PC-3 (cell line): ENCODE measurements around the gene SLC38A9. TPM values are rescaled to one million over a fixed set of nuclear protein-coding genes. Genes with fewer than 3 reads are reported as not detected.

Source experiments
- ATAC-seq: fragments of 200-7000 bp; cut with Tn5 transposase; 2 replicates; pipeline ENCODE4 v1.9.1; 2020; ENCODE audit warnings: mild to moderate bottlenecking, moderate library complexity
- BruUV-seq: library from RNA; stranded (reverse); fragments of 400-500 nt; replicated peaks from 2 replicates; lab custom pipeline; 2021; lab: Mats Ljungman, UMichigan
- CTCF ChIA-PET: fragments of 300-600 bp; sonication (Branson Sonifier 250); formaldehyde crosslinking; loops from one replicate; lab custom pipeline; 2022; ENCODE audit warnings: antibody characterized with exemption; lab: Charles Lee
- POLR2A ChIA-PET: fragments of 300-600 bp; sonication (Branson Sonifier 250); formaldehyde crosslinking; loops from one replicate; lab custom pipeline; 2022; ENCODE audit warnings: antibody characterized with exemption; ENCODE audit not compliant: unreplicated experiment; lab: Charles Lee
- DNase-seq: peaks from one replicate; pipeline ENCODE4 v3.0.0-alpha.2; 2015
- H2AFZ ChIP-seq: fragments of 300-600 bp; sonication (generic); 2 replicates; pipeline ENCODE4 v1.6.0; 2016; ENCODE audit warnings: antibody characterized with exemption, low read length
- H3F3A ChIP-seq: fragments of 300-600 bp; sonication (generic); one replicate; pipeline ENCODE4 v1.6.0; 2017; ENCODE audit warnings: antibody characterized with exemption, low read length, control low read depth, mild to moderate bottlenecking; ENCODE audit not compliant: unreplicated experiment
- H3K27ac ChIP-seq: fragments of 300-600 bp; sonication (generic); 2 replicates; pipeline ENCODE4 v1.5.1; 2016; ENCODE audit warnings: mild to moderate bottlenecking, low read length
- H3K27me3 ChIP-seq: fragments of 300-600 bp; sonication (generic); 2 replicates; pipeline ENCODE4 v1.6.1; 2016; ENCODE audit warnings: low read length, mixed read lengths
- H3K36me3 ChIP-seq: fragments of 300-600 bp; sonication (generic); 2 replicates; pipeline ENCODE4 v1.6.1; 2016; ENCODE audit warnings: low read depth, mixed run types, low read length, mixed read lengths
- H3K4me1 ChIP-seq: fragments of 300-600 bp; sonication (generic); 2 replicates; pipeline ENCODE4 v1.5.1; 2016; ENCODE audit warnings: low read length; ENCODE audit not compliant: insufficient read depth
- H3K4me2 ChIP-seq: fragments of 300-600 bp; sonication (generic); 2 replicates; pipeline ENCODE4 v1.6.0; 2016; ENCODE audit warnings: low read length
- H3K4me3 ChIP-seq: fragments of 300-600 bp; sonication (generic); 2 replicates; pipeline ENCODE4 v1.5.1; 2016; ENCODE audit warnings: mild to moderate bottlenecking, low read length, mixed read lengths
- H3K79me2 ChIP-seq: fragments of 300-600 bp; sonication (generic); 2 replicates; pipeline ENCODE4 v1.6.1; 2017; ENCODE audit warnings: low read length, mixed read lengths
- H3K9ac ChIP-seq: fragments of 300-600 bp; sonication (generic); 2 replicates; pipeline ENCODE4 v1.6.0; 2016; ENCODE audit warnings: mild to moderate bottlenecking, low read length
- H3K9me2 ChIP-seq: fragments of 300-600 bp; sonication (generic); replicated peaks from 2 replicates; pipeline ENCODE4 v1.6.1; 2016; ENCODE audit warnings: mixed run types, low read length, mixed read lengths
- H3K9me3 ChIP-seq: fragments of 300-600 bp; sonication (generic); 2 replicates; pipeline ENCODE4 v1.6.1; 2016; ENCODE audit warnings: low read length, mixed read lengths
- H4K20me1 ChIP-seq: fragments of 300-600 bp; sonication (generic); 2 replicates; pipeline ENCODE4 v1.6.1; 2016; ENCODE audit warnings: low read length, mixed read lengths
- EZH2 ChIP-seq: fragments of 300-600 bp; sonication (generic); IDR thresholded peaks from one replicate; pipeline ENCODE4 v1.6.1; 2017; ENCODE audit warnings: antibody characterized with exemption, mild to moderate bottlenecking, low read length; ENCODE audit not compliant: unreplicated experiment
- EZH2phosphoT487 ChIP-seq: fragments of 300-600 bp; sonication (generic); IDR thresholded peaks from 2 replicates; pipeline ENCODE4 v1.6.1; 2018; ENCODE audit warnings: mild to moderate bottlenecking, antibody characterized with exemption, low read length, borderline replicate concordance
- intact Hi-C: fragments of 100-400 bp; cut with micrococcal nuclease; formaldehyde crosslinking; loops from 2 replicates; pipeline ENCODE4 v1.9.0; 2023
- total RNA-seq: library from RNA; depleted of rRNA; stranded (reverse); fragments of >200 nt; gene quantifications from 2 replicates; pipeline ENCODE4 v1.2.3, GENCODE V29; 2014
- TF ChIP-seq, protein P1 (sequence below): fragments of 300-600 bp; sonication (generic); conservative IDR thresholded peaks from 2 replicates; pipeline ENCODE4 v1.5.1; 2017; ENCODE audit warnings: antibody characterized with exemption, low read depth, mild to moderate bottlenecking, low read length

SLC38A9 gene
- total RNA-seq, 1 experiment from 2014 or later, result 12.9 TPM

DNA sequence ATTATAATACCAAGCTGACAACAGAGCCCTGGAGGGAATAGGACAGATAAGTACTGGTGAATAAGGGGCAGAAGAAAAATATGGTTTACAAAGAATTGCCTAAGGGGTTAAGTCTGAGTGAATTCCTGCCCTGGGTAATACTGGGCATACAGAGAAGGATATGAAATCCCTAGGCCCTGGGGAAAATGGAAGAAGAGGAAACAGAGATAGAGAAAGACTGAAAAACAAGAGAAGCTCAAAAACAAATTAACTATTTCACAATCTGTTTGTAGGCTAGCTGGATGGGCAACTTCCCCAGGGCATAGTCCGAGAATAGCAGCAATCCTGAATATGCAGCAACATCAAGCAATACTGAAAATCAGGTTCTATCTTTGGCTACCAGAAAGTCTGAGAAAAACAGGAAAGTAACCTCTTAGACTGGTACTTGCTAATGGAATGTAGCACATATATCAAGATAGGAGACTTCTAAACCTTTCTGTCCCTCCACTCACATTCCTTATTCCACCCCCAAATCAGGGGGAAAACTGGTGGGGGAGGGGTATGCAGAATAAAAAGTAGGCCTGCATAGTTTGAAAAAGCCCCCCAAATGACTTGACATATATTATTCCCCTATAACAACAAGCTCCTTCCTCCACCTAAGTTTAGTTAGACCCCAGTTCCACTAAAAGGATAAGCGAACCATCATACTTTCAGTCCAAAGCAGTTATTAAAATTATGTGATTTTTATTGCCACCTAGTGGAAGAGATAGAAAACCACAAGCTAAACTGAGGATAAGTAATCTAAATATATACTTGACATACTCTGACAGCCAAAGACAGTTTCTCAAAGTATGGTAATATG, 20.6 kb downstream of the SLC38A9 start:
- Histone ChIP-seq H2AFZ (no peak overlapping the region), H3K4me2 (no peak overlapping the region), H3K27me3 (no peaks in the 10 kb centered on the region), H4K20me1 (no peaks in the 10 kb centered on the region), H3K4me3 (no peak overlapping the region), H3K79me2 (no peaks in the 10 kb centered on the region), H3K4me1 (no peaks in the 10 kb centered on the region), H3K36me3 (no peaks in the 10 kb centered on the region), H3K9ac (no peak overlapping the region), H3K27ac (no peak overlapping the region), H3K9me2 (no peaks in the 10 kb centered on the region), H3F3A (no peaks in the 10 kb centered on the region), H3K9me3 (no peaks in the 10 kb centered on the region)
- intact Hi-C loops, result loop anchor here (2.0 to 5.0 kb wide), 3 partner anchors 157 to 519 kb away; partner anchors contain the start of genes CDC20B and PLPP1
- peak; percentile 48 for DNase-seq
- TF ChIP-seq, protein P1, sequence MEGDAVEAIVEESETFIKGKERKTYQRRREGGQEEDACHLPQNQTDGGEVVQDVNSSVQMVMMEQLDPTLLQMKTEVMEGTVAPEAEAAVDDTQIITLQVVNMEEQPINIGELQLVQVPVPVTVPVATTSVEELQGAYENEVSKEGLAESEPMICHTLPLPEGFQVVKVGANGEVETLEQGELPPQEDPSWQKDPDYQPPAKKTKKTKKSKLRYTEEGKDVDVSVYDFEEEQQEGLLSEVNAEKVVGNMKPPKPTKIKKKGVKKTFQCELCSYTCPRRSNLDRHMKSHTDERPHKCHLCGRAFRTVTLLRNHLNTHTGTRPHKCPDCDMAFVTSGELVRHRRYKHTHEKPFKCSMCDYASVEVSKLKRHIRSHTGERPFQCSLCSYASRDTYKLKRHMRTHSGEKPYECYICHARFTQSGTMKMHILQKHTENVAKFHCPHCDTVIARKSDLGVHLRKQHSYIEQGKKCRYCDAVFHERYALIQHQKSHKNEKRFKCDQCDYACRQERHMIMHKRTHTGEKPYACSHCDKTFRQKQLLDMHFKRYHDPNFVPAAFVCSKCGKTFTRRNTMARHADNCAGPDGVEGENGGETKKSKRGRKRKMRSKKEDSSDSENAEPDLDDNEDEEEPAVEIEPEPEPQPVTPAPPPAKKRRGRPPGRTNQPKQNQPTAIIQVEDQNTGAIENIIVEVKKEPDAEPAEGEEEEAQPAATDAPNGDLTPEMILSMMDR, result peak; percentile 64
- no peak for TF ChIP-seq EZH2phosphoT487
- BruUV-seq, result no TSS peak
- ChIA-PET CTCF (interaction anchor here (0.6 to 1.0 kb wide), 6 partner anchors 23 to 290 kb away, joined by 3 to 7 read pairs (median 3); no protein-coding TSS in a partner anchor), POLR2A (interaction anchor here (0.5 kb wide), 1 partner anchor 257 kb away, joined by 8 read pairs; no protein-coding TSS in a partner anchor)
- no peak for ATAC-seq

GRCh38 chr5:55682071-55682470, 30.1 kb downstream of the SLC38A9 start:
- no TSS peak for BruUV-seq
- no peak overlapping the region for H3K9ac ChIP-seq
- no peaks in the 10 kb centered on the region for H3F3A ChIP-seq
- H3K79me2 ChIP-seq, result no peaks in the 10 kb centered on the region
- ChIA-PET CTCF (no interaction called here), POLR2A (no interaction called here)
- TF ChIP-seq EZH2phosphoT487, result no peak
- no peak for TF ChIP-seq EZH2
- TF ChIP-seq, protein P1, result no peak
- H3K27ac ChIP-seq, result no peak overlapping the region
- H3K4me3 ChIP-seq, result no peak overlapping the region
- no peak for DNase-seq
- H3K4me2 ChIP-seq, result no peak overlapping the region
- ATAC-seq, result no peak
- H4K20me1 ChIP-seq, result no peaks in the 10 kb centered on the region
- H3K36me3 ChIP-seq, result no peaks in the 10 kb centered on the region
- H3K4me1 ChIP-seq, result no peaks in the 10 kb centered on the region
- H2AFZ ChIP-seq, result no peak overlapping the region
- intact Hi-C loops, result no loop called here
- no peaks in the 10 kb centered on the region for H3K9me2 ChIP-seq
- no peaks in the 10 kb centered on the region for H3K9me3 ChIP-seq
- H3K27me3 ChIP-seq, result no peaks in the 10 kb centered on the region

- H3F3A ChIP-seq, result no peaks in the 10 kb centered on the region
- no peak overlapping the region for H3K27ac ChIP-seq
- H3K9ac ChIP-seq, result no peak overlapping the region
- DNase-seq (no peak), ATAC-seq (no peak)
- no peak overlapping the region for H3K4me2 ChIP-seq
- intact Hi-C loops, result no loop called here
- POLR2A ChIA-PET, result no interaction called here
- H2AFZ ChIP-seq, result no peak overlapping the region
- H3K9me3 ChIP-seq, result no peaks in the 10 kb centered on the region
- H3K9me2 ChIP-seq, result no peaks in the 10 kb centered on the region
- H3K27me3 ChIP-seq, result no peaks in the 10 kb centered on the region
- no peaks in the 10 kb centered on the region for H3K4me1 ChIP-seq
- H3K36me3 ChIP-seq, result no peaks in the 10 kb centered on the region
- no peaks in the 10 kb centered on the region for H3K79me2 ChIP-seq
- H4K20me1 ChIP-seq, result no peaks in the 10 kb centered on the region
- H3K4me3 ChIP-seq, result no peak overlapping the region
- TF ChIP-seq EZH2phosphoT487 (no peak), EZH2 (no peak)
- TF ChIP-seq, protein P1, result no peak
- BruUV-seq, result no TSS peak
- CTCF ChIA-PET, result no interaction called here
Measured at GRCh38 chr5:55681301-55681700, 30.8 kb downstream of the SLC38A9 start.
